Effector memory CD4-positive, alpha-beta T cell (primary cell): ENCODE measurements around the gene PLEKHB2.
"Not testable (repeated sequence)": the region's sequence is repeated elsewhere in the genome, so short reads cannot be mapped to it uniquely, and the experiment has no call there.

Source experiments
- DNase-seq, 3 donors: peaks; one replicate each; pipeline ENCODE4 v3.0.0-alpha.2; 2020
- H3K27ac ChIP-seq: 2 replicates; pipeline ENCODE4 v1.7.0; 2013; ENCODE audit warnings: mild to moderate bottlenecking, low read length, moderate library complexity; ENCODE audit not compliant: insufficient read depth, poor library complexity, severe bottlenecking
- H3K27me3 ChIP-seq: replicated peaks from 2 replicates; pipeline ENCODE4 v1.7.0; 2013; ENCODE audit warnings: mild to moderate bottlenecking, low read length; ENCODE audit not compliant: insufficient read depth, control insufficient read depth, poor library complexity, severe bottlenecking
- H3K36me3 ChIP-seq: 2 replicates; pipeline ENCODE4 v1.7.0; 2013; ENCODE audit warnings: mild to moderate bottlenecking, low read length, moderate library complexity; ENCODE audit not compliant: control insufficient read depth, insufficient read depth
- H3K4me1 ChIP-seq: 2 replicates; pipeline ENCODE4 v1.7.0; 2013; ENCODE audit warnings: low read length, mild to moderate bottlenecking; ENCODE audit not compliant: control insufficient read depth, insufficient read depth, poor library complexity, severe bottlenecking
- H3K4me3 ChIP-seq: 2 replicates; pipeline ENCODE4 v1.7.0; 2013; ENCODE audit warnings: low read length, low read depth, mild to moderate bottlenecking; ENCODE audit not compliant: insufficient read depth, poor library complexity, severe bottlenecking
- H3K9me3 ChIP-seq: 2 replicates; pipeline ENCODE4 v1.7.0; 2013; ENCODE audit warnings: mild to moderate bottlenecking, low read length, moderate library complexity; ENCODE audit not compliant: control insufficient read depth

The PLEKHB2 gene

DNA sequence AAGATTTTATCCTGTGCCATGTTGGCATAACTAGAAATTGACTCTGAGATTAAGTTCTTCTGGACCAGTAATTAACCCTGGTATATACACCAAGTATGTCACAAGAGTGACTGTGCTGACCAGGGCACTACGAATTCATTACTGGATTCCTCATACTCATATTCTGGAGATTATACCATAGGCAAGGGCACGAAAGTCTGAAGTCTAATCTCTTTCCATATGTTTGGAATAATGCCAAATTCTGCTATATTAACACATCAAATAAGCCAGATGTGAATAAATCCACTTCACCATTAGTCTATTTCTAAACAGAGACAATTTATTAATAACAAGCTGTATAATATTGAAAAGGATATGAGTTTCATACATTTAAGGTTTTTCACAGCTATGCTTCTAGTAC lies 91.0 kb downstream of the PLEKHB2 start:
- H3K36me3 ChIP-seq, H3K9me3 ChIP-seq, H3K27ac ChIP-seq, H3K27me3 ChIP-seq, DNase-seq, H3K4me3 ChIP-seq, H3K4me1 ChIP-seq: not testable (repeated sequence)
